Calu3 (cell line): Measurements from ENCODE around the gene LAGE3. TPM values are rescaled to one million over a fixed set of nuclear protein-coding genes. Genes with fewer than 3 reads are reported as not detected.
A peak's percentile ranks its signal among the peaks of the same experiment; 100 is the strongest.

Source experiments
- BruUV-seq: library from RNA; stranded (reverse); fragments of 400-500 nt; replicated peaks from 2 replicates; lab custom pipeline; 2021; lab: Mats Ljungman, UMichigan
- CTCF ChIA-PET: fragments of 300-600 bp; sonication (Branson Sonifier 250); formaldehyde crosslinking; loops from one replicate; lab custom pipeline; 2022; ENCODE audit warnings: antibody characterized with exemption; lab: Charles Lee
- DNase-seq: peaks from one replicate; pipeline ENCODE4 v3.0.0; 2022
- H3K27ac Mint-ChIP-seq: one replicate; pipeline ENCODE4 v1.8.0; 2022; ENCODE audit warnings: mixed read lengths; ENCODE audit not compliant: unreplicated experiment
- H3K27me3 Mint-ChIP-seq: one replicate; pipeline ENCODE4 v1.8.0; 2022; ENCODE audit warnings: mixed read lengths; ENCODE audit not compliant: unreplicated experiment
- H3K36me3 Mint-ChIP-seq: one replicate; pipeline ENCODE4 v1.8.0; 2022; ENCODE audit warnings: mild to moderate bottlenecking, moderate library complexity, mixed read lengths; ENCODE audit not compliant: insufficient read depth, unreplicated experiment
- H3K4me1 Mint-ChIP-seq: one replicate; pipeline ENCODE4 v1.8.0; 2022; ENCODE audit warnings: mild to moderate bottlenecking, low read depth, mixed read lengths; ENCODE audit not compliant: unreplicated experiment
- H3K4me3 Mint-ChIP-seq: one replicate; pipeline ENCODE4 v1.8.0; 2022; ENCODE audit warnings: mild to moderate bottlenecking, low read depth, moderate library complexity, mixed read lengths; ENCODE audit not compliant: unreplicated experiment
- H3K9me3 Mint-ChIP-seq: one replicate; pipeline ENCODE4 v1.8.0; 2022; ENCODE audit warnings: low read depth, mixed read lengths; ENCODE audit not compliant: unreplicated experiment
- intact Hi-C: fragments of 100-400 bp; cut with micrococcal nuclease; formaldehyde crosslinking; loops from one replicate; pipeline ENCODE4 v1.10.0; 2022; ENCODE audit not compliant: unreplicated experiment
- total RNA-seq: library from RNA; stranded (reverse); gene quantifications from 2 replicates; pipeline ENCODE4 v1.2.3, GENCODE V29; 2022
- TF ChIP-seq, protein P1 (sequence below): fragments of 200-600 bp; IDR thresholded peaks from one replicate; pipeline ENCODE4 v1.8.0; 2022; ENCODE audit warnings: antibody characterized with exemption; ENCODE audit not compliant: unreplicated experiment

Gene LAGE3
- total RNA-seq, 1 experiment from 2014 or later, result 25.5 TPM

DNA sequence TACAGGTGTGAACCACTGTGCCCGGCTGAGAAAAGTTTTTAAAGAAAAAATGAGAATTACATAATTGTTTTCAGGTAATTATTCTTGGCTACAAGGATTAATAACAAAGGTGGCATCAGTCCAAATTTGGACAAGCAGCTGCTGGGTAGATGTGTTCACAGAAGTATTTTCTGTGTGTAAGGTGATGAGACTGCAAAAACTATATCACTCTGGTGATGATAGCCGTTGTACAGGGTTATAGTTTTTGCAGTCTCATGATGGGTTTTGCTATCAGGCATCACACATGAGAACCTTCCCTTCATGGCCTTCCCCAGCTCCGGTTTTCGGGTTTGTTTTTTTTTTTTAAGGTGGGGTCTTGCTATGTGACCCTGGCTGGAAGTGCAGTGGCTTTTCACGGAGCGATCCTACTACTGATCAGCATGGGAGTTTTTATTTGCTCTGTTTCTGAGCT is 16.4 kb upstream of the LAGE3 start:
- H3K27me3 Mint-ChIP-seq, result no peaks in the 10 kb centered on the region
- BruUV-seq, result no TSS peak
- no peaks in the 10 kb centered on the region for H3K4me1 Mint-ChIP-seq
- intact Hi-C loops, result no loop called here
- no peaks in the 10 kb centered on the region for H3K9me3 Mint-ChIP-seq
- TF ChIP-seq, protein P1, sequence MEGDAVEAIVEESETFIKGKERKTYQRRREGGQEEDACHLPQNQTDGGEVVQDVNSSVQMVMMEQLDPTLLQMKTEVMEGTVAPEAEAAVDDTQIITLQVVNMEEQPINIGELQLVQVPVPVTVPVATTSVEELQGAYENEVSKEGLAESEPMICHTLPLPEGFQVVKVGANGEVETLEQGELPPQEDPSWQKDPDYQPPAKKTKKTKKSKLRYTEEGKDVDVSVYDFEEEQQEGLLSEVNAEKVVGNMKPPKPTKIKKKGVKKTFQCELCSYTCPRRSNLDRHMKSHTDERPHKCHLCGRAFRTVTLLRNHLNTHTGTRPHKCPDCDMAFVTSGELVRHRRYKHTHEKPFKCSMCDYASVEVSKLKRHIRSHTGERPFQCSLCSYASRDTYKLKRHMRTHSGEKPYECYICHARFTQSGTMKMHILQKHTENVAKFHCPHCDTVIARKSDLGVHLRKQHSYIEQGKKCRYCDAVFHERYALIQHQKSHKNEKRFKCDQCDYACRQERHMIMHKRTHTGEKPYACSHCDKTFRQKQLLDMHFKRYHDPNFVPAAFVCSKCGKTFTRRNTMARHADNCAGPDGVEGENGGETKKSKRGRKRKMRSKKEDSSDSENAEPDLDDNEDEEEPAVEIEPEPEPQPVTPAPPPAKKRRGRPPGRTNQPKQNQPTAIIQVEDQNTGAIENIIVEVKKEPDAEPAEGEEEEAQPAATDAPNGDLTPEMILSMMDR, result no peak
- peaks cover 11% of the 10 kb centered on the region for H3K36me3 Mint-ChIP-seq
- no peak overlapping the region for H3K4me3 Mint-ChIP-seq
- H3K27ac Mint-ChIP-seq, result no peak overlapping the region
- CTCF ChIA-PET, result interaction anchor here (0.6 kb wide), 1 partner anchor 17 kb away, joined by 4 read pairs; no protein-coding TSS in a partner anchor
- DNase-seq, result no peak

DNA sequence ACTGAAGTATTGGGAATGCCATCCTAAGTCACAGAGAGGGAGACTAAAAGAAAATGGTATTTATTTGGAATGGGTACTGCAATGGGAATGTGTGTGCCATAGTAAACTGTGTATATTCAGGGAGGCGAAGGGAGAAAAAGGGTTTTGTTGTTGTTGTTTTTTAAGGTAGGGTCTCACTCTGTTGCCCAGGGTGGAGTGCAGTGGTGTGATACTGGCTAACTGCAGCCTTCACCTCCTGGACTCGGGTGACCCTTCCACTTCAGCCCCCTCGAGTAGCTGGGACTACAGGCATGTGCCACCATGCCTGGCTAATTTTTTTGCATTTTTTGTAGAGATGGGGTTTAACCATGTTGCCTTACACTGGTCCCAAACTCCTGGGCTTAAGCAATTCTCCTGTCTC is 15.6 kb upstream of the LAGE3 start:
- TF ChIP-seq, protein P1, result no peak
- intact Hi-C loops, result loop anchor here (5.0 kb wide), 1 partner anchor 87 kb away; the partner anchor contains the start of gene DNASE1L1
- Mint-ChIP-seq H3K9me3 (no peaks in the 10 kb centered on the region), H3K27ac (no peak overlapping the region), H3K27me3 (no peaks in the 10 kb centered on the region), H3K4me1 (peaks cover 3% of the 10 kb centered on the region), H3K4me3 (no peak overlapping the region), H3K36me3 (peaks cover 19% of the 10 kb centered on the region)
- no peak for DNase-seq
- CTCF ChIA-PET, result no interaction called here
- no TSS peak for BruUV-seq

DNA sequence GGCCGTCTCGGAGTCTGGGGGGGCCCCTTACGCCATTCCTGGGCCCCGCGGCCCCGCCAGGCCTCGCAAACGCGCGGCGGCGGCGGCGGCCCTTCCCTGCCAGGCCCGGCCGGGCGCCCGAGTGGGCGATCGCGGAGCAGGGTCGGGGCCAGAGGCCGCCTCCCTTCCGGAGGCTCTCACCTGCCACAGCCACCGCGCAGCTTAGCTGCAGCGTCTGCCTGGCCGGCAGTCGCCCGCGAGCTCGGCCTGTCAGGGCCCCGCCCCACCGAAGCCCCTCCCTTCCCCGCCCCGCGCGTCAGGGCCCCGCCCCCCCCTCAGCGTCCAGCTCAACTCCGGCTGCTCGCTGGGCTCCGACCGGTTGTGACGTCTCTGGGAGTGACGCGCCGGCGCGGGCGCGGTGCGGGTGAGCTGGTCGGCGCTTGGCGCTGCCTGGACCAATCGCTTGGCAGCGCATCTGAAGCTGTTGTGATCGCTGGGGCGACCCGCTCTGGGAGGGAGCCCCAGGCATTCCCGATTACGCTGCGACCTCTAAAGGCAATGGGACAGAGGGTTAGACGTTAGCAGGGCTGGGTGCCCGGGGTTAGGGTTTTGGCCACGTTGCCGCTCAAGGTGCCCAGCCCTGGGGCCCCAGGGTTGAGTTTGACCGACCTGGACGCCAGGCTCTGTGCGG is 11.5 kb upstream of the LAGE3 start, which contains the start of gene SLC10A3:
SLC10A3 (minus strand) TSS at position 216 of the 670 bp plus-strand sequence. CDS start 1,689 bp downstream, outside the sequence.
- CTCF ChIA-PET, result interaction anchor here (0.7 to 1.8 kb wide), 3 partner anchors 9 to 37 kb away, joined by 4 to 9 read pairs (median 5); no protein-coding TSS in a partner anchor
- intact Hi-C loops, result loop anchor here (5.0 kb wide), 1 partner anchor 83 kb away; the partner anchor contains the start of gene DNASE1L1
- no peaks in the 10 kb centered on the region for H3K27me3 Mint-ChIP-seq
- peak within 1 kb of the TSS; percentile 83 for H3K27ac Mint-ChIP-seq
- peaks cover 11% of the 10 kb centered on the region for H3K4me1 Mint-ChIP-seq
- DNase-seq, result peak; percentile 94
- TF ChIP-seq, protein P1, result no peak
- no TSS peak for BruUV-seq
- peaks cover 51% of the 10 kb centered on the region for H3K36me3 Mint-ChIP-seq
- H3K9me3 Mint-ChIP-seq, result no peaks in the 10 kb centered on the region
- H3K4me3 Mint-ChIP-seq, result peak within 1 kb of the TSS; percentile 80

DNA sequence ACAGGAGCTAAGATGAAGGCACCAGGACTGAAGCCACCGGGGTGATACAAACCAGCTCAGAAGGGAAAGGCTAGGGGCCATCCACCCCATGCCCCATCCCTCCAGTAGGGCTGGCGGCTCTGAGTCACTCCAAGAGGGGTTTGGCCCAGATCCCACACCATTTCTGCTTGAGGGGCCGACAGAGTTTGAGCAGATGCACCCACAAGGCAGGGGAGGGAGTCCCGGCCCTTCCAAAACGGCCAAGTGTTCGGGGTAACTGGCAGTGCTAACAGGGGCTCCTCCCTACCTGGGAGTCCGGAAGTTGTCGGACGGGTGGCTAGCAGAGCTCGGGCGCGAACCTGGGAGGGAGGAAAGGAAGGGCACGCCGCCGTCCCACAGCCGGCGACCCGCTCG is 10.9 kb upstream of the LAGE3 start:
- peaks cover 55% of the 10 kb centered on the region for H3K36me3 Mint-ChIP-seq
- H3K27ac Mint-ChIP-seq, result peak overlapping the region; percentile 82
- TF ChIP-seq, protein P1, result no peak
- H3K4me1 Mint-ChIP-seq, result peaks cover 11% of the 10 kb centered on the region
- CTCF ChIA-PET, result interaction anchor here (1.1 to 1.8 kb wide), 2 partner anchors 10 to 37 kb away, joined by 4 to 5 read pairs; no protein-coding TSS in a partner anchor
- no peak for DNase-seq
- intact Hi-C loops, result loop anchor here (5.0 kb wide), 1 partner anchor 83 kb away; the partner anchor contains the start of gene DNASE1L1
- TSS peak; percentile 74 for BruUV-seq
- no peaks in the 10 kb centered on the region for H3K9me3 Mint-ChIP-seq
- H3K27me3 Mint-ChIP-seq, result no peaks in the 10 kb centered on the region
- H3K4me3 Mint-ChIP-seq, result peak overlapping the region; percentile 80
